GM23248 (cell line): ENCODE results near the gene MED9.

Source experiments
- EZH2 ChIP-seq: fragments of 200-600 bp; sonication (generic); IDR thresholded peaks from 2 replicates; pipeline ENCODE4 v1.6.1; 2018; ENCODE audit warnings: antibody characterized with exemption, mild to moderate bottlenecking; ENCODE audit not compliant: insufficient read depth, poor library complexity, severe bottlenecking
- EZH2phosphoT487 ChIP-seq: fragments of 200-600 bp; sonication (generic); IDR thresholded peaks from 2 replicates; pipeline ENCODE4 v1.6.1; 2018; ENCODE audit warnings: antibody characterized with exemption, moderate library complexity, mild to moderate bottlenecking, low read depth; ENCODE audit not compliant: insufficient read depth

DNA sequence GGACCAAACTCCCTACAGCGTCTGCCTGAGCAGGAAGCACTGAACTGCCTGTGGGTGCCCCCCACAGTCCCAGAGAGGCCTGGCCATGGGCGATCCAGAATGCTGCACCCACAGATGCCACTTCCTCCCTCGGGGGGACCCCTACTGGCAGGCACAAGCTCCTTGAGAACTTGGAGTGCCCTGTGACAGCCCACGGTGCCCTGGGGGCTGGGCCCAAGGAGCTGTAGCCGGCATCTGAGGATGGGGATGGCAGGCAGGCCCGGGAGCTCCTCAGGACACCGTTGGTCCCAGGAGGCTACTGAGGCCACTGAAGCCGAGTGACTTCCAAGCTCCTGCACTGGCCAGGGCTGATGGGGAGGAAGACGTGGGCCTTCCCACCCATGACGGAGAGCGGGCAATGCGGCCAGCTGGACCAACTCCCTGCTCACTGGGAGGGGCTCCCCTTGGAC, 34.5 kb downstream of the MED9 start:
- TF ChIP-seq EZH2 = no peak
- TF ChIP-seq EZH2phosphoT487 = no peak
